Gastroesophageal sphincter (tissue), 3 donors: Measurements from ENCODE around the gene MARCHF6.

Source experiments
- POLR2AphosphoS5 ChIP-seq: sonication (generic); formaldehyde crosslinking; IDR thresholded peaks from one replicate; pipeline ENCODE4 v1.6.1; 2017; ENCODE audit warnings: antibody characterized with exemption
- TF ChIP-seq, protein P1 (sequence below), 4 experiments: fragments of 200-600 bp in 2 of 4; fragments of 450-650 bp in 2 of 4; sonication (generic) in 1 of 4; IDR thresholded peaks; one replicate each; pipeline ENCODE4 v1.5.1; 2017 to 2019; ENCODE audit warnings: antibody characterized with exemption in 4 of 4, mild to moderate bottlenecking in 2 of 4, moderate library complexity in 2 of 4

DNA sequence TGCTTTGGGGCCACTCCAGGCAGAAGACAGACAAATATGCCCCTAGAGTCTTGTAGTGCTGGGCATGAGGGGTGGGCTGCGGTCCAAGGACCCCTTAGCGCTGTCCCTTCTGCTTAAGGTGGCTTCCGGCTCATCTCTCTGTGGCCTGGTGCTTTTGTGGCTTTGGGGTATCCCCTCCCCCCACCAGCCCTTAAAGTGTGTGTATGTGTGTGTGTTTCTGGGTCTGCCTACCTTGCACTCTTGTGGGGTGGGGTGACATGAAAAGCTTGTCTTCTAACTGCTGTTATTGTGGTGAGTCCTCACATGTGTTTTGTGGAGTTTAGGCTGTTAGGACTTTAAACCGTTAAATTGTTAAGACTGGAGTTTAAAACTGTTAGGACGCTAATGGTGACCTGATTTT lies 23.6 kb downstream of the MARCHF6 start:
- TF ChIP-seq POLR2AphosphoS5: no peak
- TF ChIP-seq, protein P1, sequence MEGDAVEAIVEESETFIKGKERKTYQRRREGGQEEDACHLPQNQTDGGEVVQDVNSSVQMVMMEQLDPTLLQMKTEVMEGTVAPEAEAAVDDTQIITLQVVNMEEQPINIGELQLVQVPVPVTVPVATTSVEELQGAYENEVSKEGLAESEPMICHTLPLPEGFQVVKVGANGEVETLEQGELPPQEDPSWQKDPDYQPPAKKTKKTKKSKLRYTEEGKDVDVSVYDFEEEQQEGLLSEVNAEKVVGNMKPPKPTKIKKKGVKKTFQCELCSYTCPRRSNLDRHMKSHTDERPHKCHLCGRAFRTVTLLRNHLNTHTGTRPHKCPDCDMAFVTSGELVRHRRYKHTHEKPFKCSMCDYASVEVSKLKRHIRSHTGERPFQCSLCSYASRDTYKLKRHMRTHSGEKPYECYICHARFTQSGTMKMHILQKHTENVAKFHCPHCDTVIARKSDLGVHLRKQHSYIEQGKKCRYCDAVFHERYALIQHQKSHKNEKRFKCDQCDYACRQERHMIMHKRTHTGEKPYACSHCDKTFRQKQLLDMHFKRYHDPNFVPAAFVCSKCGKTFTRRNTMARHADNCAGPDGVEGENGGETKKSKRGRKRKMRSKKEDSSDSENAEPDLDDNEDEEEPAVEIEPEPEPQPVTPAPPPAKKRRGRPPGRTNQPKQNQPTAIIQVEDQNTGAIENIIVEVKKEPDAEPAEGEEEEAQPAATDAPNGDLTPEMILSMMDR (IDR thresholded peaks at IDR 0.05): no peak
